Progenitor cell of endocrine pancreas (in vitro differentiated cells): ENCODE data around the gene COL27A1. TPM values are rescaled to one million over a fixed set of nuclear protein-coding genes. Genes with fewer than 3 reads are reported as not detected.
"Not testable (repeated sequence)": the region's sequence is repeated elsewhere in the genome, so short reads cannot be mapped to it uniquely, and the experiment has no call there.

Experiments
- DNase-seq: peaks from one replicate; pipeline ENCODE4 v3.0.0; 2021; ENCODE audit warnings: low spot score; ENCODE audit not compliant: unreplicated experiment
- H3K27ac Mint-ChIP-seq: 2 replicates; pipeline ENCODE4 v1.8.0; 2021; ENCODE audit warnings: mild to moderate bottlenecking, moderate library complexity, mixed read lengths
- H3K27me3 Mint-ChIP-seq: 2 replicates; pipeline ENCODE4 v1.8.0; 2021; ENCODE audit warnings: mixed read lengths
- H3K36me3 Mint-ChIP-seq: 2 replicates; pipeline ENCODE4 v1.8.0; 2022; ENCODE audit warnings: mixed read lengths; ENCODE audit not compliant: insufficient read depth
- H3K4me1 Mint-ChIP-seq: 2 replicates; pipeline ENCODE4 v1.8.0; 2021; ENCODE audit warnings: low read depth, mixed read lengths
- H3K4me3 Mint-ChIP-seq: 2 replicates; pipeline ENCODE4 v1.8.0; 2021; ENCODE audit warnings: low read depth, mild to moderate bottlenecking, moderate library complexity, mixed read lengths
- H3K9me3 Mint-ChIP-seq: 2 replicates; pipeline ENCODE4 v1.8.0; 2021; ENCODE audit warnings: low read depth, mixed read lengths
- total RNA-seq: library from RNA; stranded (reverse); gene quantifications from 2 replicates; pipeline ENCODE4 v1.2.1, GENCODE V29; 2021
- TF ChIP-seq, protein P1 (sequence below): fragments of 200-600 bp; sonication (generic); IDR thresholded peaks from one replicate; pipeline ENCODE4 v1.5.0; 2021; ENCODE audit warnings: antibody characterized with exemption, mild to moderate bottlenecking; ENCODE audit not compliant: unreplicated experiment

Gene COL27A1
- total RNA-seq, 1 donor from 2014 or later = 178 TPM

GRCh38 chr9:114189823-114190562 lies 34.7 kb downstream of the COL27A1 start:
- H3K27ac Mint-ChIP-seq = no peak overlapping the region
- no peak overlapping the region for H3K4me3 Mint-ChIP-seq
- peaks cover 13% of the 10 kb centered on the region for H3K9me3 Mint-ChIP-seq
- peaks cover 61% of the 10 kb centered on the region for H3K36me3 Mint-ChIP-seq
- no peaks in the 10 kb centered on the region for H3K27me3 Mint-ChIP-seq
- TF ChIP-seq, protein P1, sequence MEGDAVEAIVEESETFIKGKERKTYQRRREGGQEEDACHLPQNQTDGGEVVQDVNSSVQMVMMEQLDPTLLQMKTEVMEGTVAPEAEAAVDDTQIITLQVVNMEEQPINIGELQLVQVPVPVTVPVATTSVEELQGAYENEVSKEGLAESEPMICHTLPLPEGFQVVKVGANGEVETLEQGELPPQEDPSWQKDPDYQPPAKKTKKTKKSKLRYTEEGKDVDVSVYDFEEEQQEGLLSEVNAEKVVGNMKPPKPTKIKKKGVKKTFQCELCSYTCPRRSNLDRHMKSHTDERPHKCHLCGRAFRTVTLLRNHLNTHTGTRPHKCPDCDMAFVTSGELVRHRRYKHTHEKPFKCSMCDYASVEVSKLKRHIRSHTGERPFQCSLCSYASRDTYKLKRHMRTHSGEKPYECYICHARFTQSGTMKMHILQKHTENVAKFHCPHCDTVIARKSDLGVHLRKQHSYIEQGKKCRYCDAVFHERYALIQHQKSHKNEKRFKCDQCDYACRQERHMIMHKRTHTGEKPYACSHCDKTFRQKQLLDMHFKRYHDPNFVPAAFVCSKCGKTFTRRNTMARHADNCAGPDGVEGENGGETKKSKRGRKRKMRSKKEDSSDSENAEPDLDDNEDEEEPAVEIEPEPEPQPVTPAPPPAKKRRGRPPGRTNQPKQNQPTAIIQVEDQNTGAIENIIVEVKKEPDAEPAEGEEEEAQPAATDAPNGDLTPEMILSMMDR = no peak
- peaks cover 4% of the 10 kb centered on the region for H3K4me1 Mint-ChIP-seq
- DNase-seq = no peak

- Mint-ChIP-seq H3K4me1 (no peaks in the 10 kb centered on the region), H3K36me3 (peaks cover 59% of the 10 kb centered on the region), H3K9me3 (peaks cover 13% of the 10 kb centered on the region), H3K4me3 (no peak overlapping the region), H3K27ac (no peak overlapping the region), H3K27me3 (no peaks in the 10 kb centered on the region)
- TF ChIP-seq, protein P1 = no peak
- DNase-seq = no peak
Observed at GRCh38 chr9:114190563-114190905, 35.2 kb downstream of the COL27A1 start.

- not testable (repeated sequence) for H3K4me3 Mint-ChIP-seq, H3K27ac Mint-ChIP-seq, H3K4me1 Mint-ChIP-seq, H3K27me3 Mint-ChIP-seq, DNase-seq
- peaks cover 52% of the 10 kb centered on the region for H3K36me3 Mint-ChIP-seq
- peaks cover 13% of the 10 kb centered on the region for H3K9me3 Mint-ChIP-seq
Observed at GRCh38 chr9:114191402-114191801, 36.1 kb downstream of the COL27A1 start.

- no peaks in the 10 kb centered on the region for H3K4me1 Mint-ChIP-seq
- DNase-seq = no peak
- peaks cover 42% of the 10 kb centered on the region for H3K36me3 Mint-ChIP-seq
- no peak overlapping the region for H3K27ac Mint-ChIP-seq
- no peak overlapping the region for H3K4me3 Mint-ChIP-seq
- H3K27me3 Mint-ChIP-seq = no peaks in the 10 kb centered on the region
- H3K9me3 Mint-ChIP-seq = peaks cover 13% of the 10 kb centered on the region
- TF ChIP-seq, protein P1 = no peak
Observed at GRCh38 chr9:114192539-114192938, 37.2 kb downstream of the COL27A1 start.

DNA sequence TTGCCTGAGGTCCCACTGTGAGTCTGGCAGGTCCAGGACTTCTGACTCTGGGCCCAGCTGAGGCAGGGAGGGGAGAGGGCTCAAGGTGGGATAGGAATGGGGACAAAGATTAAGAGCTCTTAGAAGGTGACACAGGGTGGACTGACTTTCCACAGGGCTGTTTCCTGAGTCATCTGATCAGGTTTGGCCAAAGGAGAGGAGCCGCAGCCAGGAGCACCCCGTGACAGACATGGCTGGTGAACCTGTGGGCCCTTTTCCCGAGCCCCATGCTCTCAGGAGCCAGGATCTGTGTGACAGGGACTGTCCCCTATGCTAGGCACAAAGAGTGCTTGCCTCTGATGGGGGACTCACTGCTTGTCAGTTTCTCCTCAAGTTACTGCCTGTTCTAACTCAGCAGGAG lies 37.8 kb downstream of the COL27A1 start:
- Mint-ChIP-seq H3K9me3 (peaks cover 13% of the 10 kb centered on the region), H3K27ac (no peak overlapping the region), H3K36me3 (peaks cover 38% of the 10 kb centered on the region), H3K27me3 (no peaks in the 10 kb centered on the region), H3K4me1 (no peaks in the 10 kb centered on the region), H3K4me3 (no peak overlapping the region)
- TF ChIP-seq, protein P1 = no peak
- no peak for DNase-seq

DNA sequence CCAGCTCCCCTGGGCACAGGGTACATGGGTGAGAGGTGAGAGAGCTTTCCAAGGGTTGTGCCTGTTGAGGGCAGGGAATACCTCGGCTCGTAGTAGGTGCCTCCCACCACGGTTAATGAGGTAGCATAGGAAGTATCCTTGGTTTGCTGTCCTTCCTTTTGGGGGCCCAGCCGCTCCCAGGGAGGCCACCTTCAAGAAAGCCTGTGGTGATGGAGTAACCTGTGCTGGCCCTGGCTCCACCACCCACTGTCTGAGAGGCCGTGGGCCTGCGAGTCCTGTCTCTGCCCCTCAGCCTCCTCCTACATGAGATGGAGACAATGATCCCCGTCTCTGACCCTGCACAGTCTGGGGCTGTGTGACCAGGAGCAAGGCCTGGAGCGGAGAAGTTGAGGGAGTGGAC lies 40.8 kb downstream of the COL27A1 start:
- TF ChIP-seq, protein P1 = no peak
- H3K9me3 Mint-ChIP-seq = no peaks in the 10 kb centered on the region

More for the DNA sequence above, 40.8 kb downstream of the COL27A1 start:
- Mint-ChIP-seq H3K36me3 (peaks cover 19% of the 10 kb centered on the region), H3K27me3 (no peaks in the 10 kb centered on the region), H3K27ac (peak overlapping the region; percentile 83), H3K4me3 (no peak overlapping the region), H3K4me1 (peaks cover 1% of the 10 kb centered on the region)
- DNase-seq = no peak
